Liver (tissue), 9 donors: ENCODE measurements around the gene KIAA1614. TPM values are rescaled to one million over a fixed set of nuclear protein-coding genes. Genes with fewer than 3 reads are reported as not detected.

Experiments used
- DNase-seq: peaks from one replicate; pipeline ENCODE4 v3.0.0-alpha.2; 2017; ENCODE audit warnings: low spot score
- H3K27ac ChIP-seq, 2 donors: one replicate each; pipeline ENCODE4 v1.7.0; 2013; ENCODE audit warnings: inconsistent platforms in 2 of 2, low read length in 2 of 2, control low read depth in 1 of 2, low read depth in 1 of 2, mild to moderate bottlenecking in 1 of 2
- H3K27me3 ChIP-seq, 4 donors: one replicate each; pipeline versions ENCODE4 v1.6.1 to v1.7.0; 2013; ENCODE audit warnings: low read length in 3 of 4, inconsistent platforms in 1 of 4, mild to moderate bottlenecking in 1 of 4, moderate library complexity in 1 of 4; ENCODE audit not compliant: control insufficient read depth in 4 of 4, insufficient read depth in 4 of 4
- H3K36me3 ChIP-seq, 4 donors: one replicate each; pipeline versions ENCODE4 v1.6.1 to v1.7.0; 2013; ENCODE audit warnings: low read length in 3 of 4, mild to moderate bottlenecking in 3 of 4, low read depth in 1 of 4, moderate library complexity in 1 of 4; ENCODE audit not compliant: control insufficient read depth in 4 of 4, insufficient read depth in 3 of 4
- H3K4me1 ChIP-seq, 4 donors: one replicate each; pipeline versions ENCODE4 v1.6.1 to v1.7.0; 2013; ENCODE audit warnings: low read length in 3 of 4, mild to moderate bottlenecking in 3 of 4, moderate library complexity in 1 of 4; ENCODE audit not compliant: control insufficient read depth in 4 of 4, insufficient read depth in 4 of 4
- H3K4me3 ChIP-seq, 3 donors: one replicate each; pipeline versions ENCODE4 v1.6.1 to v1.7.0; 2013; ENCODE audit warnings: low read length in 3 of 3, control low read depth in 1 of 3, low read depth in 1 of 3, mild to moderate bottlenecking in 1 of 3
- H3K9ac ChIP-seq, 2 donors: one replicate each; pipeline ENCODE4 v1.7.0; 2013; ENCODE audit warnings: low read length in 2 of 2, mild to moderate bottlenecking in 2 of 2, moderate library complexity in 2 of 2, control low read depth in 1 of 2, low read depth in 1 of 2
- H3K9me3 ChIP-seq, 4 donors: one replicate each; pipeline versions ENCODE4 v1.6.1 to v1.7.0; 2013; ENCODE audit warnings: low read length in 3 of 4; ENCODE audit not compliant: control insufficient read depth in 4 of 4
- ATF3 ChIP-seq: IDR thresholded peaks from 2 replicates; pipeline ENCODE4 v1.6.1; 2016; ENCODE audit warnings: antibody characterized with exemption
- CTCF ChIP-seq: fragments of 150-350 bp; IDR thresholded peaks from 2 replicates; pipeline ENCODE4 v1.5.1; 2017; ENCODE audit warnings: improper control_type of control experiment, low read depth, low read length; ENCODE audit not compliant: missing input control
- EGR1 ChIP-seq, 2 donors: IDR thresholded peaks; 2 replicates each; pipeline ENCODE4 v1.6.1; 2016 to 2018; ENCODE audit warnings: antibody characterized with exemption in 2 of 2, low read depth in 2 of 2
- FOXA1 ChIP-seq: IDR thresholded peaks from 2 replicates; pipeline ENCODE4 v1.6.1; 2016; ENCODE audit warnings: antibody characterized with exemption
- FOXA2 ChIP-seq: IDR thresholded peaks from 2 replicates; pipeline ENCODE4 v1.6.1; 2016; ENCODE audit warnings: antibody characterized with exemption
- GABPA ChIP-seq, 2 donors: IDR thresholded peaks in 1 of 2; conservative IDR thresholded peaks in 1 of 2; 2 replicates each; pipeline ENCODE4 v1.6.1; 2016; ENCODE audit warnings: antibody characterized with exemption in 2 of 2, mild to moderate bottlenecking in 1 of 2, moderate library complexity in 1 of 2
- HNF4A ChIP-seq, 2 donors: conservative IDR thresholded peaks; 2 replicates each; pipeline ENCODE4 v1.6.1; 2016; ENCODE audit warnings: antibody characterized with exemption in 2 of 2, mild to moderate bottlenecking in 2 of 2
- HNF4G ChIP-seq: IDR thresholded peaks from 2 replicates; pipeline ENCODE4 v1.6.1; 2016; ENCODE audit warnings: antibody characterized with exemption
- JUND ChIP-seq, 2 donors: IDR thresholded peaks; 2 replicates each; pipeline ENCODE4 v1.6.1; 2016; ENCODE audit warnings: antibody characterized with exemption in 2 of 2
- MAX ChIP-seq: IDR thresholded peaks from 2 replicates; pipeline ENCODE4 v1.6.1; 2016; ENCODE audit warnings: antibody characterized with exemption
- NR2F2 ChIP-seq: IDR thresholded peaks from 2 replicates; pipeline ENCODE4 v1.6.1; 2016; ENCODE audit warnings: antibody characterized with exemption
- RAD21 ChIP-seq, 2 donors: IDR thresholded peaks; 2 replicates each; pipeline ENCODE4 v1.6.1; 2016; ENCODE audit warnings: antibody characterized with exemption in 2 of 2, mild to moderate bottlenecking in 2 of 2
- REST ChIP-seq: IDR thresholded peaks from 2 replicates; pipeline ENCODE4 v1.6.1; 2016; ENCODE audit warnings: antibody characterized with exemption, mild to moderate bottlenecking
- RXRA ChIP-seq, 2 donors: IDR thresholded peaks; 2 replicates each; pipeline ENCODE4 v1.6.1; 2017 to 2018; ENCODE audit warnings: antibody characterized with exemption in 2 of 2, mild to moderate bottlenecking in 1 of 2
- SP1 ChIP-seq: IDR thresholded peaks from 2 replicates; pipeline ENCODE4 v1.6.1; 2018; ENCODE audit warnings: antibody characterized with exemption, mild to moderate bottlenecking
- TAF1 ChIP-seq: conservative IDR thresholded peaks from 2 replicates; pipeline ENCODE4 v1.6.1; 2016; ENCODE audit warnings: antibody characterized with exemption, mild to moderate bottlenecking
- ZBTB33 ChIP-seq: IDR thresholded peaks from 2 replicates; pipeline ENCODE4 v1.6.1; 2016; ENCODE audit warnings: antibody characterized with exemption
- WGBS: extraction: QIAGEN DNeasy Blood & Tissue Kit; methylation state at CpG from one replicate; pipeline ENCODE4 v1.1.7; 2013; 5-methylcytosine and 5-hydroxymethylcytosine counted together
- polyA plus RNA-seq, 2 donors: library from polyadenylated mRNA; stranded (reverse) in 1 of 2; unstranded in 1 of 2; fragments of 200-250 nt in 1 of 2; fragments of >200 nt in 1 of 2; fragmentation: Nextera tagmentation in 1 of 2; extraction: Ambion mirVana in 1 of 2; gene quantifications; one replicate each; pipeline versions ENCODE4 v1.2.1 to v1.2.3, GENCODE V29; 2013 to 2015
- total RNA-seq, 2 donors: library from RNA; depleted of rRNA; stranded (reverse); fragments of >200 nt; gene quantifications; one replicate each; pipeline ENCODE4 v1.2.3, GENCODE V29; 2014
- donor health status: healthy.
- donor health status: healthy.
- donor health status: healthy.
- donor health status: healthy.
- donor health status: healthy.

KIAA1614 gene
- total and polyA plus RNA-seq, 4 donors, result 0.21 to 1.1 (median 0.40) TPM

- Histone ChIP-seq H3K27ac (no peak overlapping the region), H3K9ac (no peak overlapping the region), H3K9me3 (no peaks in the 10 kb centered on the region), H3K4me1 (peaks cover 0 to 7% (median 1%) of the 10 kb centered on the region in 4 donors), H3K4me3 (no peak overlapping the region), H3K36me3 (peaks cover 1 to 14% (median 11%) of the 10 kb centered on the region in 4 donors), H3K27me3 (no peaks in the 10 kb centered on the region)
- DNase-seq, result no peak
- WGBS, result 67% methylated on average over 4 of the region's 4 CpGs
- TF ChIP-seq FOXA2 (no peak), REST (no peak), SP1 (no peak), GABPA (IDR thresholded peaks at IDR 0.05 in 1 of 2, conservative IDR thresholded peaks at IDR 0.05 in 1 of 2) (no peak), TAF1 (no peak), ZBTB33 (no peak), HNF4G (no peak), CTCF (no peak), ATF3 (no peak), HNF4A (conservative IDR thresholded peaks at IDR 0.05) (no peak), MAX (no peak), JUND (IDR thresholded peaks at IDR 0.05) (no peak)
Measured at GRCh38 chr1:180974236-180974635, 61.5 kb downstream of the KIAA1614 start.

- Histone ChIP-seq H3K4me1 (peaks cover 0 to 7% (median 0%) of the 10 kb centered on the region in 4 donors), H3K4me3 (no peak overlapping the region), H3K27me3 (no peaks in the 10 kb centered on the region), H3K9me3 (no peaks in the 10 kb centered on the region), H3K9ac (no peak overlapping the region), H3K36me3 (peaks cover 1 to 14% (median 11%) of the 10 kb centered on the region in 4 donors), H3K27ac (no peak overlapping the region)
- whole genome bisulfite sequencing, result 64% methylated on average over 4 of the region's 4 CpGs
- DNase-seq, result no peak
- TF ChIP-seq HNF4A (conservative IDR thresholded peaks at IDR 0.05) (no peak), MAX (no peak), FOXA1 (no peak), FOXA2 (no peak), SP1 (no peak), RXRA (IDR thresholded peaks at IDR 0.05) (no peak), JUND (IDR thresholded peaks at IDR 0.05) (no peak), NR2F2 (no peak), GABPA (IDR thresholded peaks at IDR 0.05 in 1 of 2, conservative IDR thresholded peaks at IDR 0.05 in 1 of 2) (no peak), ATF3 (no peak), ZBTB33 (no peak), HNF4G (no peak), RAD21 (IDR thresholded peaks at IDR 0.05) (no peak), TAF1 (no peak), EGR1 (IDR thresholded peaks at IDR 0.05; ENCODE audit: low read depth in 2 of 2) (no peak)
Measured at GRCh38 chr1:180975551-180975950, 62.9 kb downstream of the KIAA1614 start.
